Keratinocyte (primary cell): Measurements from ENCODE around the gene SMG1. TPM values are rescaled to one million over a fixed set of nuclear protein-coding genes. Genes with fewer than 3 reads are reported as not detected.
A peak's percentile ranks its signal among the peaks of the same experiment; 100 is the strongest.

Experiments used
- DNase-seq: peaks from one replicate; pipeline ENCODE4 v3.0.0-alpha.2; 2011; ENCODE audit warnings: low read depth, missing footprints, low spot score
- FAIRE-seq: peaks from 2 replicates; lab custom pipeline; 2011; peaks lifted over from hg19 to GRCh38; lab: Jason Lieb, UNC
- H2AFZ ChIP-seq: 2 replicates; pipeline ENCODE4 v1.6.0; 2012; ENCODE audit warnings: low read length, control low read depth, inconsistent platforms; ENCODE audit not compliant: control insufficient read depth
- H3K27ac ChIP-seq: 2 replicates; pipeline ENCODE4 v1.5.1; 2011; ENCODE audit warnings: low read length; ENCODE audit not compliant: control insufficient read depth, insufficient read depth
- H3K27me3 ChIP-seq: 3 replicates; pipeline ENCODE4 v1.6.0; 2011; ENCODE audit warnings: low read length; ENCODE audit not compliant: control insufficient read depth, insufficient read depth; ENCODE audit errors: extremely low read depth
- H3K36me3 ChIP-seq, 2 experiments: 2 replicates in 1 of 2; 3 replicates in 1 of 2; pipeline ENCODE4 v1.5.1; 2011; ENCODE audit warnings: low read length in 2 of 2, mild to moderate bottlenecking in 1 of 2; ENCODE audit not compliant: control insufficient read depth in 2 of 2, insufficient read depth in 2 of 2; ENCODE audit errors: extremely low read depth in 1 of 2
- H3K4me1 ChIP-seq: 3 replicates; pipeline ENCODE4 v1.5.1; 2011; ENCODE audit warnings: low read length; ENCODE audit not compliant: control insufficient read depth, insufficient read depth; ENCODE audit errors: extremely low read depth
- H3K4me2 ChIP-seq: 3 replicates; pipeline ENCODE4 v1.6.0; 2011; ENCODE audit warnings: low read depth, low read length; ENCODE audit not compliant: control insufficient read depth, insufficient read depth; ENCODE audit errors: extremely low read depth
- H3K4me3 ChIP-seq, 3 experiments: fragments of 200-600 bp in 1 of 3; sonication (generic) in 1 of 3; 2 replicates in 2 of 3; 3 replicates in 1 of 3; pipeline ENCODE4 v1.5.1; 2011 to 2016; ENCODE audit warnings: low read length in 3 of 3, mild to moderate bottlenecking in 3 of 3, control low read depth in 2 of 3, inconsistent platforms in 1 of 3, low read depth in 1 of 3, mixed read lengths in 1 of 3, mixed run types in 1 of 3, moderate library complexity in 1 of 3; ENCODE audit not compliant: control insufficient read depth in 2 of 3, insufficient read depth in 2 of 3; ENCODE audit errors: extremely low read depth in 1 of 3
- H3K79me2 ChIP-seq: 2 replicates; pipeline ENCODE4 v1.6.0; 2012; ENCODE audit warnings: low read length; ENCODE audit not compliant: control insufficient read depth, insufficient read depth
- H3K9ac ChIP-seq: 3 replicates; pipeline ENCODE4 v1.6.0; 2011; ENCODE audit warnings: low read length; ENCODE audit not compliant: control insufficient read depth, insufficient read depth; ENCODE audit errors: extremely low read depth
- H3K9me1 ChIP-seq: 3 replicates; pipeline ENCODE4 v1.6.0; 2011; ENCODE audit warnings: low read length; ENCODE audit not compliant: control insufficient read depth, insufficient read depth; ENCODE audit errors: extremely low read depth
- H3K9me3 ChIP-seq: 2 replicates; pipeline ENCODE4 v1.5.1; 2012; ENCODE audit warnings: low read depth, low read length; ENCODE audit not compliant: control insufficient read depth
- H4K20me1 ChIP-seq: 3 replicates; pipeline ENCODE4 v1.6.0; 2011; ENCODE audit warnings: low read length; ENCODE audit not compliant: control insufficient read depth, insufficient read depth; ENCODE audit errors: extremely low read depth
- CTCF ChIP-seq, 3 experiments: IDR thresholded peaks in 1 of 3; conservative IDR thresholded peaks in 1 of 3; optimal IDR thresholded peaks in 1 of 3; 2 replicates in 2 of 3; 3 replicates in 1 of 3; pipeline versions ENCODE3 to v1.5.1; 2011; ENCODE audit warnings: low read length in 3 of 3, mild to moderate bottlenecking in 3 of 3, moderate library complexity in 2 of 3, control low read depth in 1 of 3, inconsistent platforms in 1 of 3; ENCODE audit not compliant: insufficient read depth in 2 of 3; ENCODE audit errors: extremely low read depth in 1 of 3
- EZH2 ChIP-seq: IDR thresholded peaks from one replicate; pipeline ENCODE4 v1.6.1; 2012; ENCODE audit warnings: inconsistent platforms, mild to moderate bottlenecking, low read length, moderate library complexity
- dilution Hi-C: fragments of 300-500 bp; cut with MboI; formaldehyde crosslinking; loops from one replicate; pipeline ENCODE4 v1.7.0; 2020; ENCODE audit warnings: low sequenced_read_pairs; ENCODE audit not compliant: extremely low pct_ligation_motif_present
- polyA plus RNA-seq, 5 experiments: library from polyadenylated mRNA; depleted of rRNA in 3 of 5; stranded (reverse) in 3 of 5; stranded (forward) in 1 of 5; unstranded in 1 of 5; fragments of >200 nt; gene quantifications; 1 replicate in 1 of 5; 2 replicates in 3 of 5; 3 replicates in 1 of 5; pipeline versions ENCODE4 v1.2.1 to v1.2.3, GENCODE V29; 2011 to 2012; ENCODE audit warnings: missing spikeins in 2 of 5, low read depth in 1 of 5, low replicate concordance in 1 of 5

SMG1 gene
- polyA plus RNA-seq, 1 donor (not counting 4 experiments of a cell fraction or from before 2014, with no cell fraction given): 34.2 TPM

GRCh38 chr16:18969855-18970240, 43.6 kb upstream of the SMG1 start:
- H3K9ac ChIP-seq: no peak overlapping the region
- FAIRE-seq (no peak), DNase-seq (no peak)
- no peaks in the 10 kb centered on the region for H3K4me1 ChIP-seq
- dilution Hi-C loops: loop anchor here (10.0 kb wide), 1 partner anchor 135 kb away; no protein-coding TSS in a partner anchor
- H3K36me3 ChIP-seq: no peaks in the 10 kb centered on the region
- no peak overlapping the region for H3K27ac ChIP-seq
- H3K79me2 ChIP-seq: no peaks in the 10 kb centered on the region
- no peak overlapping the region for H2AFZ ChIP-seq
- no peaks in the 10 kb centered on the region for H4K20me1 ChIP-seq
- no peaks in the 10 kb centered on the region for H3K27me3 ChIP-seq
- H3K4me3 ChIP-seq: no peak overlapping the region
- TF ChIP-seq EZH2: no peak
- no peak for TF ChIP-seq CTCF (optimal IDR thresholded peaks at IDR 0.05 in 1 of 3, IDR thresholded peaks at IDR 0.05 in 1 of 3, conservative IDR thresholded peaks at IDR 0.05 in 1 of 3; ENCODE audit: extremely low read depth in 1 of 3, insufficient read depth in 2 of 3, low read length in 3 of 3)
- no peaks in the 10 kb centered on the region for H3K9me1 ChIP-seq
- H3K4me2 ChIP-seq: no peak overlapping the region
- H3K9me3 ChIP-seq: no peaks in the 10 kb centered on the region

- Histone ChIP-seq H3K9ac (no peak overlapping the region), H4K20me1 (no peaks in the 10 kb centered on the region), H3K79me2 (no peaks in the 10 kb centered on the region), H3K4me3 (no peak overlapping the region), H3K4me1 (no peaks in the 10 kb centered on the region), H3K9me1 (no peaks in the 10 kb centered on the region), H3K4me2 (peak overlapping the region; percentile 33), H3K36me3 (no peaks in the 10 kb centered on the region), H3K9me3 (no peaks in the 10 kb centered on the region), H3K27ac (no peak overlapping the region), H2AFZ (no peak overlapping the region), H3K27me3 (no peaks in the 10 kb centered on the region)
- TF ChIP-seq CTCF (optimal IDR thresholded peaks at IDR 0.05 in 1 of 3, IDR thresholded peaks at IDR 0.05 in 1 of 3, conservative IDR thresholded peaks at IDR 0.05 in 1 of 3; ENCODE audit: extremely low read depth in 1 of 3, insufficient read depth in 2 of 3, low read length in 3 of 3) (peak; percentile 90 to 95 (median 91)), EZH2 (no peak)
- dilution Hi-C loops: no loop called here
- DNase-seq: no peak
- FAIRE-seq: peak; percentile 48
Measured at GRCh38 chr16:18969050-18969854, 43.0 kb upstream of the SMG1 start.
